ENCODE measurements around the gene STX8.
"Not testable (repeated sequence)": the region's sequence is repeated elsewhere in the genome, so short reads cannot be mapped to it uniquely, and the experiment has no call there.

Gene STX8

DNA sequence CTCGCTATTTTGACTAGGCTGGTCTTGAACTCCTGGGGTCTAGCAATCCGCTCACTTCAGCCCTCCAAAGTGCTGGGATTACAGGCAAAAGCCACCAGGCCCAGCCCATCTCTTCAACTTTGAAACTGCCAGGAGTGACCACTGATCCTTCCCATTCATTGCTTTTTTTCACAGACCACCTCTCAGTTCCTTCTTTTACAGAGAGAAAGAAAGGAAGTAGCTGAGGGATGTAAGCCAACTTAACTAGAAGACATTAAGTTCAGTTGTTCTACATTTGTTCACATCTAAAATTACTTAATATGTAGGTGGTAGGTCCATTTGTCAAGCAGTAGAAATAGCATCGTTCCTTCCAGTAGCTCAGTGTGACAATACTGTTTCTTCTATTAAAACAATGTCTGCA lies 219.8 kb downstream of the STX8 start:
- DNase-seq (ENCODE audit: low read depth in 2 of 3, low spot score in 1 of 3), result no peak

GRCh38 chr17:9355231-9355630 lies 220.4 kb downstream of the STX8 start:
- DNase-seq (ENCODE audit: low read depth in 2 of 3, low spot score in 1 of 3), result not testable (repeated sequence)

DNA sequence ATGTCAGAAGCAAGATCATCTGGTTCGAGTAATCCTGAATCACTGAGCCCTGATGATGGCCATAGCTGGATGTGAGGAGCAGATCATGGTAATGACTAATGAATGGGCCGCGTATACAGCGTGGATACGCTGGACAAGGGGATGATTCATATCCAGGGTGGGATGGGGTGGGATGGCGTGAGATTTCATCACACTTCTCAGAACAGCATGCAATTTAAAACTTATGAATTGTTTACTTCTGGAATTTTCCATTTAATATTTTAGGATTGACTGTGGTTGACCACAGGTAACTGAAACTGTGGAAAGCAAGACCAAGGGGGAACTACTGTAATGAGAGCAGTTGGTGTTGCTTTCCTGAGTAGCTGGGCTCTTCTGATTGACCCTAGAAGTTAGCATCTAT lies 225.5 kb downstream of the STX8 start:
- DNase-seq (ENCODE audit: low read depth in 2 of 3, low spot score in 1 of 3), result no peak

- DNase-seq (ENCODE audit: low read depth in 2 of 3, low spot score in 1 of 3), result peak in 1 of 3 donors; percentile 9
Observed at GRCh38 chr17:9346296-9346926, 229.2 kb downstream of the STX8 start.

- no peak for DNase-seq (ENCODE audit: low read depth in 2 of 3, low spot score in 1 of 3)
Observed at GRCh38 chr17:9343516-9343915, 232.1 kb downstream of the STX8 start.

- DNase-seq (ENCODE audit: low read depth in 2 of 3, low spot score in 1 of 3), result no peak
Observed at GRCh38 chr17:9342225-9342624, 233.4 kb downstream of the STX8 start.

DNA sequence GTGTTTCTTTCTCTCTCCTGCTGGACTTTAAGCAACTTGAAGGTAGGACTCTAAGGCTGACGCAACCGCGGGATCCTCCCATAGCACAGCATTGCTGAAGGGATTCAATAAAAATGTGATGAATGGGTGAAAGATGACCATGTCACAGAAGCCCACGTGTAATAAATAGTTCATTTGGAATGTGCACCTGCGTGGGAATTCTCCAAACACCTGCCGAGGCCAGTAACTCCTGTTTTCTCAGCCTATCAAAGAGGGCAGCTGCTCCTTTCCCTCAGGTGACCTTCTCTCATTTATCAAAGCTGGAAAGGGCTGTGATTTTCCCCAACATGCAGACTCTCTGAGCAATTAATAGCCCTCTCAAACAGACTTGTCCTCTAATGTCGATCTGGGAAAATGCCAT lies 235.7 kb downstream of the STX8 start:
- no peak for DNase-seq (ENCODE audit: low read depth in 2 of 3, low spot score in 1 of 3)

DNA sequence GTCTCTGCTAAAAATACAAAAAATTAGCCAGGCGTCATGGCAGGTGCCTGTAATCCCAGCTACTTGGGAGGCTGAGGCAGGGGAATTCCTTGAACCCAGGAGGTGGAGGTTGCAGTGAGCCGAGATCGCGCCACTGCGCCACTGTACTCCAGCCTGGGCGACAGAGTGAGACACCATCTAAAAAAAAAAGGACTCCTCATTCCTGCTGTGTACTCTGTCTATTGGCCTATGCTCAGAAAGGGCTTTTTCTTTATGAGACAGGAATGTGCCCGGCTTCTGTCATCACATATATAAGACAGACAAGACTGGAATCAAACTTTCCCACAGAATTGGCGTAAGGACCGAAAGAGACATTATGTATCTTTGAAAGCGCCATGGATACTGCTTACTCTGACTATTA lies 236.1 kb downstream of the STX8 start:
- not testable (repeated sequence) for DNase-seq (ENCODE audit: low read depth in 2 of 3, low spot score in 1 of 3)

DNA sequence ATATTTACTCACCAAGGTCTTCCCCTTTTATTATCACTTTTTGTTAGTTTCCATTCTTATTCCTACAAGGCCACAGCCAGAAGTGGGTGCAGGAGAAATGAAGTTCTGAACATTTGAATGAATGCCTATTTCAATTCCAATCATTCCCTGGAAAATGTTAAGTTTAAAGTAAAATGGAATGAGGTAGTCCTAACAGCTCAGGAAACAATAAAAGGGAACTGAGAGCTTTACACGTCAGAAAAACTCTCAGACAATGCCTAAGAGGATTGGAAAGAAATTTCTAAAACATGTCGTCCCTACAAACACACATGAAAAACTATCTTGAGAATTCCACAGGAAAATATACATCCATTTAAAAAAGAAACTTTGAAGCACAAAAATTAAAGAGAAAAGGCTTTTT lies 238.8 kb downstream of the STX8 start:
- DNase-seq (ENCODE audit: low read depth in 2 of 3, low spot score in 1 of 3), result no peak

GRCh38 chr17:9334536-9335446 lies 240.8 kb downstream of the STX8 start:
- DNase-seq (ENCODE audit: low read depth in 2 of 3, low spot score in 1 of 3), result no peak

DNA sequence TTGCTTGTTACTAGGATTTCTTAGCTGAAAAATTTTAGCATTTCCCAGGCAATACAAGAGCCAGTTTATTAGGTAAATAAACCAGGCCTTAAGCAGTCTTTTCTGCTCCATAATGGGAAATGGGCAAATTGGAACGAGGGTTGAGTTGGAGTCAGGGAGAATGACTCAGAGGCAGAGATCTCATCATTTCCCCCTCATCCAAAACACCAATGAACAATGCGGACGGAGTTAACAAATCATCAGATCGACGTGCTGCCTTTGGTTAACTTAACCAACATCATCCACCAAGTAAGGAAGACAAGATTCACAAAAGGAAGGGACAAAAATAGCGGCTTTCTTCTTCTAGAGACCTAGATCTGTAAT lies 243.5 kb downstream of the STX8 start:
- DNase-seq (ENCODE audit: low read depth in 2 of 3, low spot score in 1 of 3), result no peak

- DNase-seq (ENCODE audit: low read depth in 2 of 3, low spot score in 1 of 3), result no peak
Observed at GRCh38 chr17:9331279-9332131, 244.1 kb downstream of the STX8 start.

DNA sequence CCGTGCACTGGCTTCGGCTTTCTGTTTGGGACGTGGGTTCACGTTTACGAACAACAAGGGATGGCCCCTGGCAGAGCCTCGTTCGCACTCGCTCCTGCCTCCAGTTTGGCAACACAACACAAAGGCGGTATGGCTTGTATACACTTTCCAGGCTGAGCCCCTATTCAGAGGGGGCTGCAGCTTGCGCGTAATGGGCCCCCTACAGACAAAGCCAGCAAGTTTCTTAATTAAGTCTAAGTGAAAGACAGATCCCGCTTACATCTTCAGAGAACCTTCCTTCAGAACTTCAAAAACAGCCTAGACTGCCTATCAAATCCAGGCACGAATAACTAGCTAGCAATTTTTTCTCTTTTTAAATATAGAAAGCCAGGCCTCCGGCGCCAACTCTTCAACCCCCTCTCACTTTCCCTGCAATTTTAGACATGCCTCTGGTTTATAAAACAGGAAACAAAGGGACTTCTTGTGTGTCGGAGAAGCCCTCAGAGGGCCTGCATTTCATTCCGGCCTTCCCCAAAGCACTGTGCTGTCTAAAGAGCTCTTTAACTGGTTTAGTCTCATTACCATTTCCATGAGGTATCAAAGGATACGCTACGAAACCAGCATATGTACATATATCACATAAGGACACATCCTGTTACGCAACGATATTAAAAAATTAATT lies 244.9 kb downstream of the STX8 start:
- no peak for DNase-seq (ENCODE audit: low read depth in 2 of 3, low spot score in 1 of 3)

GRCh38 chr17:9330141-9330540 lies 245.5 kb downstream of the STX8 start:
- no peak for DNase-seq (ENCODE audit: low read depth in 2 of 3, low spot score in 1 of 3)

DNA sequence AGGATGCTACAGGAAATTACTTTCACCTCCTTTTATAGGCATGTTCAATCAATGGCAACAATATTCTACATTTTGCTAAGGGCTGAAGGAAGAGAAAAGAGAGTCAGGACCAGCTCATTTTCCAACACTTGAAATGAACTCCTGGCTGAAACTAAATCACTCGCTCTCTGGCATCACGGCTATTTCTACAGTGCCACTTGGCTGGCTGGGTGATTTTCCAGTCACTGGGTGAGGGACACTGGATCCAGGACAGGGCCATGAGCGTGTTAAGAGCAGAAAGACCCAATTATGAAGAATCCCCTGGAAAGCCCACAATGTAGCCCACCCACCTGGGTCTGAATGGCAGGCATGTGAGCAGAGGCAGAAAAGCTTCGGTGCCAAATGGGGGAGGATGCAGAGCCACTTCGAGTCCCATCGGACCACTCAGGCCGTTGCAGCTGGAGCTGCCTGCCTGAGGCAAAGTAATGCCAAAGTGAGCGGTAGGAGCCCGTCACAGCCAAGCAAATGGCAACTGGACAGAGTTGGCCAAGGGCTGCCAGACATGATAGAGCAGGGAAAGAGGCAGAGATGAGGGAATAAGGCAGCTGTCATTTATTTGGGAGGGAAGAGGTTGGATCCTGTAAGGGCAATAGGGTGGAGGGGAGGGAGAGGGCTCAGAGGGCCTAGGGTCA lies 246.2 kb downstream of the STX8 start:
- DNase-seq (ENCODE audit: low read depth in 2 of 3, low spot score in 1 of 3), result no peak

GRCh38 chr17:9324864-9325263 lies 250.8 kb downstream of the STX8 start:
- no peak for DNase-seq (ENCODE audit: low read depth in 2 of 3, low spot score in 1 of 3)

- DNase-seq (ENCODE audit: low read depth in 2 of 3, low spot score in 1 of 3), result no peak
Observed at GRCh38 chr17:9322326-9322725, 253.3 kb downstream of the STX8 start.

GRCh38 chr17:9321890-9322289 lies 253.7 kb downstream of the STX8 start:
- DNase-seq (ENCODE audit: low read depth in 2 of 3, low spot score in 1 of 3), result no peak

DNA sequence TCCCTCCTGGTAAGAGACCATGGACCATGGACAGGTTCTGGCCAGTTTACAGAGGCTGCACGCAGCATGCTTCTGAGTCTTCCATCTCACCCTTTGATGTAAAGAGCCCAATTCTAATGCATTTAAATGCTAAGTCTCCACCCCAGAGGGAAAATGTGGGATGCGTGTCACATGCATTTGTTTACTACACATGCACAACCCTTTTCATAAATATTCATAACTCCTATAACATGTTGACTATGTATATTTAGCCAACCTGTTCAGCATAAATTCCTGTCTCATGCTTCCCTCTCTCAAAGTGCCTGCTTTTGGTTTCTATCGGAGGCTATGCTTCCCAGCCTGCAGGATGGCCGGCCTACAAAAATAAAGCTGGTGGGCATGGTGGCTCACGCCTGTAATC lies 260.3 kb downstream of the STX8 start:
- DNase-seq (ENCODE audit: low read depth in 2 of 3, low spot score in 1 of 3), result no peak

DNA sequence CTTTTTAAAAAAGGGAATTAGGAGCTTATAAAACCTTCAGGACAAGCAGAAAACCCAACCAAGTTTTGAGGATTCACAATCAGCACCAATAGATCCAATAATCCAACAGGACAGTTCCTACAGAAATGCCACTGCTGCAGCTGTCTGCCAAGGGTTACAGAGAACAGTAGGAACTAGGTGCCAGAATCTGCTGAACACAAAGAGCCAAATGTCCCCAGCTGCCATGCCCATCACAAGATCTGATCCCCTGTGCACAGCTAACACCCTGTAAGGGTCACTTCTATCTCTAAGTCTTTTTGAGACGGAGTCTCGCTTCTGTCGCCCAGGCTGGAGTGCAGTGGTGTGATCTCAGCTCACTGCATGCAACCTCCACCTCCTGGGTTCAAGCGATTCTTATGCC lies 262.3 kb downstream of the STX8 start:
- DNase-seq (ENCODE audit: low read depth in 2 of 3, low spot score in 1 of 3), result no peak

GRCh38 chr17:9309216-9309615 lies 266.4 kb downstream of the STX8 start:
- DNase-seq (ENCODE audit: low read depth in 2 of 3, low spot score in 1 of 3), result no peak
